ENCODE data around the gene KCTD21.

DNA sequence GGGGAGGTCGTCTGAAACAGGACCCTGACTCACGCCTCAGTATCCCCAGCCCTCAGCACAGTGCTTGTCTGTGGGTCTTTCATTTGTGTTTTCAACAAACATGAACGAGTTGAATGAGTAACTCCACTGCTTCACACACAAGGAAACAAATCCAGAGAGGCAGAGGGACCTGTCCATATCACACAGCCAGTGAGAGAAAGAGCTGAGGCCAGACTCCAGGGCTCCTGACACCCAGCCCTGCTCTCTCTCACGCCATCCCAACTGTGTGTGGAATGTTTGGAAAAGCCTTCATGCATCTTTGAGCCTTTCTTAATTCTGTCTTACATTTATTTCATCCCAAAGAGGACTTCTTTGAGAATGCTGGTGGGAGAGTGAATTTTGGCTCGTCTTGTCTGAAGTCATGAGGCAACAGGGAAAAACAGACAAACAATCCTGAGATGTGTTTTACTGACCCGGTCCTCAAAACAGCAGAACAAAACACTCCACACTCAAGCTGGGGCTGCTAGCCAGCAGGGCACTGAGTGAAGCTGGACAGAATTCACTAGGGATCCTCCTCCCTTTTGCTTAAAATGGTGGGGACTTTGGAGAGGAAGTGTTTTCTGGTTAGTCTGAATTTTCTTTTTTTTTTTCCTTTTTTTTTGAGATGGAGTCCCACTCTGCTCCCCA is 29.3 kb downstream of the KCTD21 start:
- TF ChIP-seq, protein P1, sequence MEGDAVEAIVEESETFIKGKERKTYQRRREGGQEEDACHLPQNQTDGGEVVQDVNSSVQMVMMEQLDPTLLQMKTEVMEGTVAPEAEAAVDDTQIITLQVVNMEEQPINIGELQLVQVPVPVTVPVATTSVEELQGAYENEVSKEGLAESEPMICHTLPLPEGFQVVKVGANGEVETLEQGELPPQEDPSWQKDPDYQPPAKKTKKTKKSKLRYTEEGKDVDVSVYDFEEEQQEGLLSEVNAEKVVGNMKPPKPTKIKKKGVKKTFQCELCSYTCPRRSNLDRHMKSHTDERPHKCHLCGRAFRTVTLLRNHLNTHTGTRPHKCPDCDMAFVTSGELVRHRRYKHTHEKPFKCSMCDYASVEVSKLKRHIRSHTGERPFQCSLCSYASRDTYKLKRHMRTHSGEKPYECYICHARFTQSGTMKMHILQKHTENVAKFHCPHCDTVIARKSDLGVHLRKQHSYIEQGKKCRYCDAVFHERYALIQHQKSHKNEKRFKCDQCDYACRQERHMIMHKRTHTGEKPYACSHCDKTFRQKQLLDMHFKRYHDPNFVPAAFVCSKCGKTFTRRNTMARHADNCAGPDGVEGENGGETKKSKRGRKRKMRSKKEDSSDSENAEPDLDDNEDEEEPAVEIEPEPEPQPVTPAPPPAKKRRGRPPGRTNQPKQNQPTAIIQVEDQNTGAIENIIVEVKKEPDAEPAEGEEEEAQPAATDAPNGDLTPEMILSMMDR (IDR thresholded peaks at IDR 0.05; ENCODE audit: low read depth, low read length, missing input control) = no peak
- TF ChIP-seq TAF1 (conservative IDR thresholded peaks at IDR 0.05) (no peak), REST (IDR thresholded peaks at IDR 0.05) (no peak), JUND (IDR thresholded peaks at IDR 0.05) (no peak), NR2F2 (IDR thresholded peaks at IDR 0.05) (no peak), RAD21 (IDR thresholded peaks at IDR 0.05) (no peak), ATF3 (IDR thresholded peaks at IDR 0.05) (no peak)
- TF ChIP-seq, protein P2, sequence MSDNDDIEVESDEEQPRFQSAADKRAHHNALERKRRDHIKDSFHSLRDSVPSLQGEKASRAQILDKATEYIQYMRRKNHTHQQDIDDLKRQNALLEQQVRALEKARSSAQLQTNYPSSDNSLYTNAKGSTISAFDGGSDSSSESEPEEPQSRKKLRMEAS (IDR thresholded peaks at IDR 0.05) = no peak
